Activated CD8-positive, alpha-beta memory T cell treated with anti-CD3 and anti-CD28 coated beads, Interleukin-2, amount 50 U/mL, for 48 hours (primary cell): ENCODE data around the gene MAD1L1.
"Not testable (repeated sequence)": the region's sequence is repeated elsewhere in the genome, so short reads cannot be mapped to it uniquely, and the experiment has no call there.

Experiments
- DNase-seq: peaks from one replicate; pipeline ENCODE4 v3.0.0-alpha.2; 2020

The MAD1L1 gene

DNA sequence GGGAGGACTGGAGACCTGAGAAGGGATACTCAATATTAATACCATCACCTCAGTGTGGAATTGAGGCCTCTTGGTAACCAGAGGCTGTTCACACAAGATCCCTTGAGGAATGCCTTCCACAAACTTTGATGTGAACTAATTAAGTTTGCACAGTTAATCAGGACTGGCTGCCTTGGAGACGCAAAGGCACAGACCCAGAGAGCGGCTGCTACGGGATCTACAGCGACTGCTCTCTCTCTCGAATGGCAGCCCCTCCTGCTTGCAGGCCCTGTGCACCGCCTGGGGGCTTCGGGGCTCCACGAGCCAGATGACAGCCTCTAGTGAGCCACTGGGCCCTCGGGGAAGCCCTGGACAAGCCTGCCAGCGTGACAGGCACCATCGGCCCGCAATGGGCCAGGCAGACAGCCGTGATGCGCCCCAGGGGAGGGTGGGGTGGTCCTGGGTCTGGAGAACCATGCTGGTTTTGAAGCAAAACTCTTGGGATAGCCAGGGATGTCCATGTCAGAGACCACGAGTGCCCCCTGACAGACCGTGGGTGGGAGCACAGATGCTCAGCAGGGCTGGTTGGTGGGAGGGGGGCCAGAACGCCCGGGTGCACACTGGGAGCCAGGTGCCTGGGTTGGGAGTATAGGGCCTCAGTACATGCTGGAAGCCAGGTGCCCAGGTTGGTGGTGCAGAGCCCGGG is 367.0 kb downstream of the MAD1L1 start:
- no peak for DNase-seq

DNA sequence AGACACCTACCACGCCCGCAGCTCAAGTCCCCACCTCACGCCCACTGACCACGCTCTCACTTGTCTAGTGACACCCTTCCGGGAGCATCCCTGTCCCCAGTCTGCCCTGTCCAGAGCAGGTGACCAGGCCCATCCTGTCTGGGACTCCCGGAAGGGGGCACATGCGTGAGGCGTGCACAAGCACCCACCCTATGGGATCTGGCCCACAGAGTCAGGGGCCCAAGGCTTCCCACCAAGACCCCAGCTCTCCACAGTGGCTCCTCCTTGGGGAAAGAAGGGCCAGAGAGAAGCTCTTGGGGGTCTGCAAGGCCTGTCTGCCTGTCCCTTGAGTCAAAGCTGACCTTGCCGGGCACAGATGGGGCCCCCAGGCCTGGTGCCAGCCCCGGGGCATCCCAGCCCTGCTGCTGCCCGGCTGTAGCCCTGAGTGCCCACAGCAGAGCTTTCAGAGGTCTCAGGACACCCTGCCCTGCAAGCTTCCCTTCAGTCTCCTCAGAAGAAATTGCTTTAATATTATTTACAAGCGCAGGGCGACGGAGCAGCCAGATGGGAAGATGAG is 367.7 kb downstream of the MAD1L1 start:
- DNase-seq = no peak

DNA sequence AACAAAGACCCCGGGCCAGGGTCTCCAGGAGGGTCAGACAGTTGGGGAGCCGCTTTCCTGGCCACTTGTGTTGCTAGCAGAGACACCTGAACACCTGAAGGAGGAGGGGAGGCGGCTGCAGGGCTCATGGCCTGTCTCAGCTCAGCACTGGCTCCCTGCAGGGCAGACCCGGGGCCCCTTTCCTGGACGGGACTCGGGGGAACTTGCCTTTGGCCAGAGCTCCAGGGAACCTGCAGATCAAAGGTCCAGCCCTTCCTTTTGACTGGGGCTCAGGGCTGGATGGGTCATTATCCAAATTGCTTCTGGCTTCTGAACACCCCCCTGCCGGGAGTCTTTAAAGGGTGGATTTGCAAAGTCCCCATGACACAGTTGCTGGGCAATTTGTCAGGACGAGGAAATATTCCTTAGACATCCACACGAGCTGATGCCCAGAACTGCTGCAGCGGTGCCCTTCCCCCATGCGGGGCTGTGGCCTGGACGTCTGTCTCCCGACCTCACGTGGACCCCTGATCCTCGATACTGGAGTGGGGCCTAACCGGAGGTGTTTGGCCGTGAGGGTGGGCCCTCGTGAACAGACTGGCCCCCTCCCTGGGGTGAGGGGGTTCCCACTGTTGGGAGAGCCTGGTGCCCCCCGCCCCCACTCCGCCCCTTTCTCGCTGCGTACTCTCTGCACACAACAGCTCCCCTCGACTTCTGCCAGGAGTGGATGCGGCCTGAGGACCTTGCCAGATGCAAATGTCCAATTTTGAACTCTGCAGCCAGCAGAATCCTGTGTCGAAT is 368.4 kb downstream of the MAD1L1 start:
- DNase-seq = no peak

DNA sequence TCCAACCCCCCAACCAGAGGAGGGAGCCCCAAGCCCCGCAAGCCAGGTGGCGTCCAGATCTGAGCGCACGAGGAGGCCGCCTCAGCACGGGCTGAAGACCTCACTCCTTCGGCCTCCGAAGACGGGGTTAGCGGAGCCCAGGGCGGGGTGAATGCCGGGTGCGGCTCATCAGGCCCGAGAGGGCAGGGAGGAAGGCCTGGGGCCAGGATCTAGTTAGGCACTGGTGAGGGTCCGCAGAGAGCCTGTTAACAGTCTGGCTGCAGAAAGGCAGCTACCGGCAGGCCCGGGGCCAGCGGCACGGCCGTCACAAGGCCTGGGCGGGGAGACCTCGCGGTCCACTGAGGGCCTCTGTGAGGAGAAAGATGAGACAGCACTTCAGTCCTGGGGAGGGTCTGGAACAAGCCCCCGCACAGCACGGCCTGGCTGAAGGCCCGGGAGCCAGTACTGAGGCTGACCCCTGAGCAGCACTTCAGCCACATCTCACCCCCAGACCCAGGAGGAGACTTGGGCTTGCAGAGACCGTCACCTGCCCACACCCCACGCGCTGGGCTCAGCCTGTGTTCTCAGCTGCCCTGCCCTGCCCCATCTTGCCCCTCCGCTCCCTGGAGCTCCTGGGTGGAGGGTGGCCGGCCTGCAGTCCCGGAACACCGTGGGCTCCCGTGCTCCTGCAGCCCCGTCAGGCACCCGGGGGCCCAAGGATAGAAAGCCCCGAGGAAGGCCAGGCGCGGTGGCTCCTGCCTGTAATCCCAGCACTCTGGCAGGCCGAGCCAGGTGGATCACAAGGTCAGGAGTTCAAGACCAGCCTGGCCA is 369.4 kb downstream of the MAD1L1 start:
- DNase-seq = no peak

DNA sequence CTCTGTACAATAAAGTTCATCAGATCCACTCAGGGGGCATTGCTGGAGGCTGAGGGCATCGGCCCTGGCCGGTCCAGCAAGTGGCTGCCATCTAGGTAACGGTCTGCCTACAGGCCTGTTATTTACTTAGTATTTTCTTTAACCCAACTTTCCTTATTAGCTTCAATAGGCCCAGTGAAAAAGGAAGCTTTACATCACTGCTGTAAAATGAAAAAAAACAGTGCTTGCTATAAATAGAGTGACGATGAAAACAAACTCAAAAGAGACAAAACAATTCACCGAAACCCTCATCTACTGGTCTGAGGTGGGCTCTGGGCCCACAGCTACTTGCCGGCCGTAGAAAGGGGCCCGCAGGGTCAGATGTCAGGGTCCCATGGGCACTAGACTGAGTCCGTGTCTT is 370.2 kb downstream of the MAD1L1 start:
- DNase-seq = no peak

DNA sequence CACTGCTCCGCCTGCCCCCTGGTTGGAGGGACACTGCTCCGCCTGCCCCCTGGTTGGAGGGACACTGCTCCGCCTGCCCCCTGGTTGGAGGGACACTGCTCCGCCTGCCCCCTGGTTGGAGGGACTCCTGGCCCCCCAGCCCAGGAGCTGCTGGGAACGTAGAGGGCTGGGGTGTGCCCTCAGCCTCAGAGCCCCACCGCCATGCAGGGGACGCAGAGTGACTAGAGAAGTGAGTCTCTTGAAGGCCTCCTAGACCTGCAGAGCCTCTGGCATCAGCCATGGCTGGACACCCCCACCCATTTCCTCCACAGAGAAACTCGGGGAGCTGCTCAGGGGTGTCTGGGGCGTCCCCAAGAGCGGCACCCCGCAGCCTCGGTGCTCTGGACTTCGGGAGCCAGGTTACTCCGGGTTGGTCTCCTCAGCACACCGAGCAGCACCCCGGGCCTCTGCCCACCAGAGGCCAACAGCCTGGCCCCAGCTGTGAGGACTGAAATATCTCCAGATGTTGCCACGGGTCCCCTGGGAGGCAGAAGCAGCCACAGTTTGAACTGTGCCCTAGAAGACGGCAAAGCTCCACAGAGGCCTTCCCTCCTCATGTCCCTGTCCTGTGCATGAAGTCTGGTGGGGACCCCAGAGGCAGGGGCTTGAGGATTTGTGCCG is 370.8 kb downstream of the MAD1L1 start:
- DNase-seq = no peak

DNA sequence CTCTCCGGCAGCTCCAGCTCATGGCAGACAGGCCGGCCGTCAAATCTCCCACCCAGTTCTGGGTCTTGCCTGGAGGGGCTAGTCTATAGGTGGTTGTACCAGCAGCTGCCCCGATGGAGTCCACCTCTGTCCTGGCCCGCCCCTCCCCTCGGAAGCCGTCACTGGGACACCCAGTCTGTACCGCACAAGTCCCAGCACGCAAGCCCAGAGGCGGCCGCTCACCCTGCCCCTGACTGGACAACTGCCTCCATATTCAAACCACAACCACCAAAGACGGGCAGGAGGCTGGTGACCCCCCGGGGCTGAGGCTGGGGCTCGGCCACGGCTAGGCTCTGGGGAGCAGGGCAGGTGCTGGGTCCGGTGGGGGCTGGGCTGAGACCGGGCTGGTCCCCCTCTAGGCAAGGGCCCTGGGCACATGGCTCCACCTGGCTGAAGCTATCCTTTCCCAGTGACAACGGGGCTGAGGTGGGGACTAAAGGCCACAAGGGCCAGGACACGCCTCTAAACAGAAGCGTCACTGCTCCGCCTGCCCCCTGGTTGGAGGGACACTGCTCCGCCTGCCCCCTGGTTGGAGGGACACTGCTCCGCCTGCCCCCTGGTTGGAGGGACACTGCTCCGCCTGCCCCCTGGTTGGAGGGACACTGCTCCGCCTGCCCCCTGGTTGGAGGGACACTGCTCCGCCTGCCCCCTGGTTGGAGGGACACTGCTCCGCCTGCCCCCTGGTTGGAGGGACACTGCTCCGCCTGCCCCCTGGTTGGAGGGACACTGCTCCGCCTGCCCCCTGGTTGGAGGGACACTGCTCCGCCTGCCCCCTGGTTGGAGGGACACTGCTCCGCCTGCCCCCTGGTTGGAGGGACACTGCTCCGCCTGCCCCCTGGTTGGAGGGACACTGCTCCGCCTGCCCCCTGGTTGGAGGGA is 371.6 kb downstream of the MAD1L1 start:
- not testable (repeated sequence) for DNase-seq

DNA sequence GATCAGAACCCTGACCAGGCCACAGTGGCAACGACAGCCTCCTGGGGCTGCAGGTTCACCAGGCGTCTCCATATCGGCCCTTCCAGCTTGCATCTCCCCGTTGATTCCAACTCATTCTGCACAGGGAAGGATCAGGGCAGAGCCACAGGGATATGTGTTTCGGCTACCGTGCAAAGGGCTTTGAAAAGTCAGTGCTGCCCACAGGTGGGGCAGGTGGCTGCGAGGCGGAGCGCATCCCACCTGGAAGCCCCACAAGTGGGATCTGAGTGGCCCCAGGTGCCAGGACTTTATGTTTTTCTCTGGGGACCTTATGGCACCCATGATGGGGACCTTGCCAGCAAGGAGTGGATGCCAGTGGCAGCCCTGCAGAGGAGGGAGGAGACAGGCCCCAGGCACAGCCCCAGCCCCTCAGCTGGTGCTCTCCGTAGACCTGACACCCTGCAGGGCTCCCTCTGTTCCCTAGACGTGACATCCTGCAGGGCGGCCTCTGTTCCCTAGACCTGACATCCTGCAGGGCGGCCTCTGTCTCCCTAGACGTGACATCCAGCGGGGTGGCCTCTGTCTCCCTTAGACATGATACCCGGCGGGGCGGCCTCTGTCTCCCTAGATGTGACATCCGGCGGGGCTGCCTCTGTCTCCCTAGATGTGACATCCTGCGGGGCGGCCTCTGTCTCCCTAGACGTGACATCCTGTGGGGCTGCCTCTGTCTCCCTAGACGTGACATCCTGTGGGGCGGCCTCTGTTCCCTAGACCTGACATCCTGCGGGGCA is 373.3 kb downstream of the MAD1L1 start:
- no peak for DNase-seq

DNA sequence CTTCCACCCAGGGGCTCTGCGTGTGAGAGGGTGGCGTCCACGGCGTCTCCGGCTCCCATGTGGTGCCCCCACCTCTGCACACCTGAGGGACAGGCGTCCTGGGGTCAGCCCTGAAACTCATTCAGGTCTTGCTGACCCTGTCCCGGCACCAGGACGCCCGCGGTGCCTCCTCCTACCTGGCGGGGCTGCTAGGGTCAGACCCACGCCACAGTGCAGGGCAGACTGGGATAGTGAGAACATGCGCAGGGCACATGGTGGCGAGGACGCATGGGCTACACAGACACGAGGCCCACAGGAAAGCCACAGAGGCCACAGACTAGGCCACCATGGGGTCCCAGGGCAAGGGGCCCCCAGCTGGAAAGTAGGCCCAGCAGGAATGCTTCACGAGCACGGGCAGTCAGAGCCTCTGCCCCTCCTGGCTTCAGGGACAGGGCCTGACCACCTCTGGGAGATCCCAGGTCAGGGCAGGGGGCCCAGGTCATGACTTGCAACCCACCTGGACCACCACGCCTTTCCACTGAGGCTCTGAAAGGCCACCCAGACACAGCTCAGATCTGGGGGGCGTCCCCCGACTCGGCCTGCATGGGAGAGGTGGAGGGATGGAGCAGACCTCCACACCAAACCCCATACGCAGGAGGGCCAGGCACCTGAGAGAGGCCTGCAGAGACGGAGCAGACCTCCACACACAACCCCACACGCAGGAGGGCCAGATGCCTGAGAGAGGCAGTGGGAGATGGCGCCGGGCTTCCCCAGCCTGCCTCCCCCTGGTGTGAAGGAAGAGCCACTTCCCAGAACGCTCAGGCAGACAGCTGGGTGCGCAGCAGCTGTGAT is 374.1 kb downstream of the MAD1L1 start:
- DNase-seq = no peak

DNA sequence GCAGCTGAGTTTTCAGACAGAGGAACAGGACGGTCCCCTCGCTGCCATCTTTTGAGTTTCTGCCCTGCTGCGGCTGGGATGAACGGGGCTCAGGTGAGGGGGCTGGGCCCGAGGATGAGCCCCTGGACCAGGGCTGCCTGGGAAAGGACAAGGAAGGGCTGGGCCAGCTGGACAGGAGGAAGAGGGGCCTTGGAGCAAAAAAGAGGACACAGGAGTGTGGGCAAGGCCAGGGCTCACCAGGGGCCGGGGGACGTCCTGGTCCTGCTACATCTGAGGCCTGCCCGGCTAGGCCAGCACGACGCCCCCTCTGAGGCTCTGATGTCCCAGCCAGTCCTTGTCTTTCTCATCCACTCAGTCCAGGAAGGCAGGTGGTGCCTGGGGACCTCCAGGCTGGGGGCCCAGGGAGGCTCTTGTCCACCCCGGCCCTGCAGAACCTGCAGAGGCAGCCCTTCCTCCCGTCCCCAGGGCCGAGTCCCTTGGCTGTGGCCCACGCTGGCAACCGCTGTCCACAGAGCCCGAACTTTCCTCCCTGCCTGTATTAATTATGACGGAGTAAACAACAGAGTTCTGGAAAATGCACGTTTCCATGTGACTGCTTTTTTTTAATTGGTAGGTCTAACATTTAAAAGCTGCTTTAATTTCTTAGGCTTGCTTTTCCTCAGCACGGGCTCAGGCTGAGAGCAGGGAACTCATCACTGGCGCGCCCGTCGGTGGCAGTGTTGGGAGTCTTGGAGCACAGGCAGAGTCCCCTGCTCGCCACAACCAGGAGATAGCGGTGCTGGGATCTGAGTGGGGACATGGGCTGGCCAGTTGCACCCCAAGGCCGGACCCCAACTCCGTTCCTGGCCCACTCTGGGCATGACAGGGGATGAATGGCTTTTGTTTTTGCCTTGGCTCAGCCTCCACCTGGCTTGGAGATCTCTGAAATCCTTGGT is 375.0 kb downstream of the MAD1L1 start:
- no peak for DNase-seq

DNA sequence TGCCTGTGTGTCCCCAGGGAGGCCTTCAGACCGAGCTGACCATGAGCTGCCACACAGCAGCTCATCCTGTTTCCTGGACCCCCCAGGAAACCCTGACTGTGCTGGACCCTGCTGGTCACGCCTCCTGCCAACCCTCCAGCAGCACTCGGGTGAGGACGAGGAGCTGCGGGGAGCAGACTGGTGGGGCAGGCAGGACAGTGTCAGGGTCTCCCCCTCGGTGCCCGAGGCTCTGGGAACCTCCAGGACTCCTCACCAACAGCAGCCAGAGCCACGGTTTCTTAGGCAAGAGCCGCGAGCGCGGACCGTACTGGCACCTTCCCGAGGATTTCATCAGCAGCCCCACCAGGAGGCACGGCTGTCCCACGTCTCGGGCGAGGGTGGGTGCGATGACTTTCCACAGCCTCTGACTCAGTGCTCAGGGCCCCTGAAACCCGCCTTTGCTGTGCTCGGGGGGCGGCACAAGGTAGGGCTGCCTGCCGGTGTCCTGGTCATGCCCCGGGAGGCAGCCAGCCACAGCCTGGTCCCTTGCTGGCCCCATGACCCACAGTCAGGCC is 375.8 kb downstream of the MAD1L1 start:
- DNase-seq = no peak

DNA sequence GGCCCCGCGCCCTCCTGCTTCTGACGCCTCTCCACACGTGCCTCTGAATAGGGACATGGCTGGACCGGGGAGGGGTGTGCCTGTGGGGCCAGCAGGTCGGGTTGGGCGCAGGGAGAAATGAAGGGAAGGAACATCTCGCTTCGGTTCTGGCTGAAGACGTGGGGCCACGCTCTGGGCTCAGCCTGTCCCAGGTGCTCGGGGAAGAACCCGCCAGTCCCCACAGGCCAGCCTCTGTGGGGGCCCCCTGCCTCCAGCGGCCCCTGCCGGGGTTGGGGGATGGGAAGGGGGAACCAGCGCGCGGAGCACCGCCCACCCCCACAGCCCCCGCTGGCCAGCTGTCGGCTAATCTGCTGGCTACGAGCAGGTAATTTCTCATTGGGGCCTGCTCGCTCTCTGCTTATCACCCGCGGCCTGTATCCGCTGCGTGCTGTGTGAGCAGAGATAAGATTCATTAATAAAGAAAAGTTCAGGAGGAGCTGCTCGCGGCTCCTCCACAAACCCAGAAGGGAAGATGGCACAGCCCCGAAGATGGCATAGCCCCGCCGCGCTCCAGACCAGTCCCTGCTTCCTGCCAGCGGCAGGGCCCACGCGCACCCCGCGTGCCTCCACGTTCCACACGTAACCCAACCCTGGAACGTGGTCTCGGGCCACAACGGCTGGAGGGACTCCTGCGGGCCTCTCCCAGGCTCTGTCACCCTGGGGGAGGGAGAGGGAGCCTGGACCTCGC is 376.4 kb downstream of the MAD1L1 start:
- no peak for DNase-seq

DNA sequence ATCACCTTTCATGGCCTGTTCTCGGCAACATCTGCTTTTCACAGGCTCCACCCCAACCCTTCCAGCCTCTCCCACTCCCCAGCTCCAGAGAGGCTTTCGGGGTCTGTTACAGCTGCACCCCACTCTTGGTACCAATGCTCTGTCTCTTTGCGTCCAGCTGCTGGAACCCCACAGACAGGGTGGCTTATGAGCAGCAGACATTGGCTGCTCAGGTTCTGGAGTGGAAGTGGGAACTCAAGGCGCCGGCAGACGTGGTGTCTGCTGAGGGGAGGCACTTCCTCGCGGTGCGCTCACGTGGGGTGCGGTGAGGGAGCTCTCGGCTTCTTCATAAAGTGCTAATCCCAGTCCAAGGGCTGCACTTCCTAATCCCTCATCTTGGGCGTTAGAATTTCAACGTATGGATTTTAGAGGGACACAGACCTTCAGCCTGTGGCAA is 377.0 kb downstream of the MAD1L1 start:
- DNase-seq = no peak

DNA sequence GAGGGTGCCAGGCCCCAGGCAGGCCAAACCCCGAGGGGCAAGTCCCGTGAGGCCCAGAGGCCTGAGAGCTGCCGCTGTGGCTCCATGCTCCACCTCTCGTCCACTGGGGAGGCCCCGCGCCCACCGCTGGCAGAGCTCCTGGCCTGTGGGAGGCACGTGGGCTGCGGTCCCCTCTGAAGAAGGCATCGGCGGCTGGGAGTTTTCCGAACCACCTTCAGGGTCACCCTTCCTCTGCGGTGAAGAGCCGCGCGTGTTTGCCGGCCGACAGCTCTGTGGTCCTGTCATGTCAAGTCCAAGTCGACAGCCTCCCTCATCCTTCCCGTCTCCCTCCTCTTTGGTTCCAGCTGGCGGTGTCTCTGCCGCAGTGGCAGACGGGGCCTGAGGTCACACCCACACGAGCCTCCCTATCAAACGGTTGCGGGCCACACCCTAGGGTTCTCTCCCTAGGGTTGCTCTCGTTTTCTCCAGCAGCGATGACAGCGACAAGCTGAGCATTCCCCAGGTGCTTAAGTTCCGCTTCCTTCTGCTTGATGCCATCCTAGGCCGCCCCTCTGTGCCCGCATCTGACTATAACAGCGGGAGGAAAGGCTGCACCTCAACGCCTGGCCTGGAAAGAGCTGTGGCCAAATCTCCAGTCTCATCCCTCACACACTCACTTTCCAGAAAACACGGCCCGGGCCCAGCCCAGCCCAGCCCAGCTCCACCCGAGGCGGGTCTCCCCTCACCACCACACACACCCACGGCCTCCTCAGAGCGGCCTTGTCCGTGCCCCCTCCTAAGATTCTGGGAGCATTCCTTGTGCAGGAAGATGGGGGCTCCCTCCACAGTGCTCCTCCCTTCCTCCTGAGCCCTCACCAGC is 377.6 kb downstream of the MAD1L1 start:
- no peak for DNase-seq

DNA sequence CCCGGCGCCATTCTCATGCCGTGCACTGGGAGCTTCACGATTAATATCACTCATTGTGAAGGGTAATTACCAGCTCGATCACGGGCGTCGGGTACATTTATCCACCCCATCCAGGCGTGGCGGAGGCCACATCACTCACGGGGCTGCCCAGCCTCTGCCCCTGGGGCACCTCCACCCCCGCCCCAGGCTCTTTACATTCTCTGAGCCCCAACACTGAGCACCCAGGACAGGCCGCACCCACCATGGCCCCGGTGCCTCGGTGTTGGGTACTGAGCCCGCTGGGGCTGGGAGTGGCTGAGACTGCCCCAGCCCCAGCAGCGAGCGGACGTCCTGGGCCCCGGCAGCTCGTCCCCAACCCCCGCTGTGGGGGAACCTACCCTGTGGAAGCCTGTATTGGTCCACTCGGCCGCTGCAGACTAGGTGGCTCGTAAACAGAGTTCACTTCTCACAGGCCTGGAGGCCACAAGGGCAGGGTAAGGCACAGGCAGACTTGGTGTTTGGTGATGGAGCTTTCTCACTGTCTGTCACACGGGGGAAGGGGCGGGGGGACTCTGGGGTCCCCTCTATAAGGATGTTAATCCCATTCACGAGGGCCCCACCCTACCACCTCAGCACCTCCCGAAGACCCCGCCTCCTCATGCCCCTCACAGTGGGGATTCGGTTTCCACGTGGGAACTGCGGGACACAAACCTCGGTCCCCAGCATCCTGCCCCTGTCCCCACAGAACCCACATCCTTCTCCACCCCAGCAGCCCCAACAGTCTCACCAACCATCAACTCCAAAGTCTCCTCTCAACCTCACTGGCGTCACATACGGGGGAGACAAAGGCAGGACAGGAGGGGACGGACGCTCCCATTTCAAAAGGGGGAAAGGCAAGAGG is 378.5 kb downstream of the MAD1L1 start:
- no peak for DNase-seq
